ENCODE measurements around the gene LINGO1.

- TF ChIP-seq FOXA2 (IDR thresholded peaks at IDR 0.05) = no peak
- TF ChIP-seq REST (IDR thresholded peaks at IDR 0.05) = no peak
- no peak for TF ChIP-seq EGR1 (IDR thresholded peaks at IDR 0.05; ENCODE audit: low read depth in 2 of 2)
- TF ChIP-seq, protein P1, sequence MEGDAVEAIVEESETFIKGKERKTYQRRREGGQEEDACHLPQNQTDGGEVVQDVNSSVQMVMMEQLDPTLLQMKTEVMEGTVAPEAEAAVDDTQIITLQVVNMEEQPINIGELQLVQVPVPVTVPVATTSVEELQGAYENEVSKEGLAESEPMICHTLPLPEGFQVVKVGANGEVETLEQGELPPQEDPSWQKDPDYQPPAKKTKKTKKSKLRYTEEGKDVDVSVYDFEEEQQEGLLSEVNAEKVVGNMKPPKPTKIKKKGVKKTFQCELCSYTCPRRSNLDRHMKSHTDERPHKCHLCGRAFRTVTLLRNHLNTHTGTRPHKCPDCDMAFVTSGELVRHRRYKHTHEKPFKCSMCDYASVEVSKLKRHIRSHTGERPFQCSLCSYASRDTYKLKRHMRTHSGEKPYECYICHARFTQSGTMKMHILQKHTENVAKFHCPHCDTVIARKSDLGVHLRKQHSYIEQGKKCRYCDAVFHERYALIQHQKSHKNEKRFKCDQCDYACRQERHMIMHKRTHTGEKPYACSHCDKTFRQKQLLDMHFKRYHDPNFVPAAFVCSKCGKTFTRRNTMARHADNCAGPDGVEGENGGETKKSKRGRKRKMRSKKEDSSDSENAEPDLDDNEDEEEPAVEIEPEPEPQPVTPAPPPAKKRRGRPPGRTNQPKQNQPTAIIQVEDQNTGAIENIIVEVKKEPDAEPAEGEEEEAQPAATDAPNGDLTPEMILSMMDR (IDR thresholded peaks at IDR 0.05; ENCODE audit: low read depth, low read length, missing input control) = no peak
- TF ChIP-seq SP1 (IDR thresholded peaks at IDR 0.05) = no peak
- TF ChIP-seq MAX (IDR thresholded peaks at IDR 0.05) = no peak
- TF ChIP-seq, protein P2, sequence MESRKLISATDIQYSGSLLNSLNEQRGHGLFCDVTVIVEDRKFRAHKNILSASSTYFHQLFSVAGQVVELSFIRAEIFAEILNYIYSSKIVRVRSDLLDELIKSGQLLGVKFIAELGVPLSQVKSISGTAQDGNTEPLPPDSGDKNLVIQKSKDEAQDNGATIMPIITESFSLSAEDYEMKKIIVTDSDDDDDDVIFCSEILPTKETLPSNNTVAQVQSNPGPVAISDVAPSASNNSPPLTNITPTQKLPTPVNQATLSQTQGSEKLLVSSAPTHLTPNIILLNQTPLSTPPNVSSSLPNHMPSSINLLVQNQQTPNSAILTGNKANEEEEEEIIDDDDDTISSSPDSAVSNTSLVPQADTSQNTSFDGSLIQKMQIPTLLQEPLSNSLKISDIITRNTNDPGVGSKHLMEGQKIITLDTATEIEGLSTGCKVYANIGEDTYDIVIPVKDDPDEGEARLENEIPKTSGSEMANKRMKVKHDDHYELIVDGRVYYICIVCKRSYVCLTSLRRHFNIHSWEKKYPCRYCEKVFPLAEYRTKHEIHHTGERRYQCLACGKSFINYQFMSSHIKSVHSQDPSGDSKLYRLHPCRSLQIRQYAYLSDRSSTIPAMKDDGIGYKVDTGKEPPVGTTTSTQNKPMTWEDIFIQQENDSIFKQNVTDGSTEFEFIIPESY (IDR thresholded peaks at IDR 0.05) = no peak
- no peak for TF ChIP-seq RAD21 (IDR thresholded peaks at IDR 0.05)
- TF ChIP-seq YY1 (IDR thresholded peaks at IDR 0.05) = no peak
- no peak for TF ChIP-seq FOXA1 (IDR thresholded peaks at IDR 0.05)
- TF ChIP-seq, protein P3, sequence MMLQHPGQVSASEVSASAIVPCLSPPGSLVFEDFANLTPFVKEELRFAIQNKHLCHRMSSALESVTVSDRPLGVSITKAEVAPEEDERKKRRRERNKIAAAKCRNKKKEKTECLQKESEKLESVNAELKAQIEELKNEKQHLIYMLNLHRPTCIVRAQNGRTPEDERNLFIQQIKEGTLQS (IDR thresholded peaks at IDR 0.05) = no peak
- no peak for TF ChIP-seq JUND (IDR thresholded peaks at IDR 0.05)
- no peak for TF ChIP-seq TAF1 (conservative IDR thresholded peaks at IDR 0.05)
- TF ChIP-seq RXRA (IDR thresholded peaks at IDR 0.05) = no peak
Measured at GRCh38 chr15:77669896-77670295, 37.2 kb upstream of the LINGO1 start.

All from liver (tissue), 3 donors.